KMS-11 (cell line): ENCODE measurements around the gene LHX1.

Source experiments
- H2AFZ ChIP-seq: fragments of 200-600 bp; sonication (generic); 2 replicates; pipeline ENCODE4 v1.6.1; 2016; ENCODE audit warnings: antibody characterized with exemption, mixed run types, low read depth
- H3K27ac ChIP-seq: fragments of 200-600 bp; sonication (generic); 2 replicates; pipeline ENCODE4 v1.6.1; 2016; ENCODE audit warnings: mild to moderate bottlenecking, mixed run types
- H3K27me3 ChIP-seq: fragments of 200-600 bp; sonication (generic); 2 replicates; pipeline ENCODE4 v1.6.1; 2017; ENCODE audit warnings: mild to moderate bottlenecking, low read depth, mixed run types, moderate library complexity; ENCODE audit not compliant: insufficient read depth
- H3K36me3 ChIP-seq: fragments of 200-600 bp; sonication (generic); 2 replicates; pipeline ENCODE4 v1.6.1; 2017; ENCODE audit warnings: mild to moderate bottlenecking, mixed run types; ENCODE audit not compliant: insufficient read depth
- H3K4me1 ChIP-seq: fragments of 200-600 bp; sonication (generic); 2 replicates; pipeline ENCODE4 v1.6.1; 2016; ENCODE audit warnings: mild to moderate bottlenecking, low read depth, mixed run types; ENCODE audit not compliant: poor library complexity, severe bottlenecking
- H3K4me2 ChIP-seq: fragments of 200-600 bp; sonication (generic); 2 replicates; pipeline ENCODE4 v1.7.0; 2016; ENCODE audit warnings: mild to moderate bottlenecking, mixed run types
- H3K4me3 ChIP-seq: fragments of 200-600 bp; sonication (generic); IDR thresholded peaks from 2 replicates; pipeline ENCODE4 v1.6.1; 2017; ENCODE audit warnings: low read depth, low read length, mixed read lengths; ENCODE audit not compliant: insufficient read depth
- H3K79me2 ChIP-seq: fragments of 200-600 bp; sonication (generic); 2 replicates; pipeline ENCODE4 v1.6.1; 2016; ENCODE audit warnings: low read depth, mixed run types; ENCODE audit not compliant: insufficient read depth
- H3K9ac ChIP-seq: fragments of 200-600 bp; sonication (generic); 2 replicates; pipeline ENCODE4 v1.6.1; 2016; ENCODE audit warnings: mild to moderate bottlenecking, mixed run types
- H4K20me1 ChIP-seq: fragments of 200-600 bp; sonication (generic); 2 replicates; pipeline ENCODE4 v1.6.1; 2016; ENCODE audit warnings: mild to moderate bottlenecking, mixed run types; ENCODE audit not compliant: insufficient read depth
- CTCF ChIP-seq: fragments of 200-600 bp; sonication (generic); conservative IDR thresholded peaks from 2 replicates; pipeline ENCODE4 v1.6.1; 2017; ENCODE audit warnings: low read depth, mild to moderate bottlenecking, antibody characterized with exemption, low read length, moderate library complexity, mixed read lengths

Gene LHX1

DNA sequence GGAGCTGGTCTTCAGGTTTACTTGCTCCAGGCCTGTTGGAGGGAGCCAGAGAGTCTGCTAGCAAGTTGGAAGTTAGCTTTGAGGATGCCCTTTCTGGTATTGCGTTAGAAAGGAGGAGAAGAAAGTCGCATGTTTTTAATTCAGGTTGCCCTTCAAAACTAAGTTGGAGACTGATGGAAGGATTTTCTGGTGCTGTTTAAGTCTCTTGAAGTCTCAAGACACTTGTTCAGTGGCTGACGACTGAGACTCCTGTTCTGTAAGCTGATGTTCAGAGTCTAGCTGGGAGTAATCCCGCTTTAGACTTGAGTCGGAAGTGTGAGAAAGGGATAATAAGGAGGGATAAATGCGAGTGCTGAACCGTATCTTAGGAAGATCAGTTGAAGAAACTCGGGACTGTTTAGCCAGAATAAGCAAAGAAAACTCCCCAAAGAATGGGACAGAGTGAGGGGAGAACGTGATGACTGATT, 12.2 kb downstream of the LHX1 start:
- Histone ChIP-seq H3K4me1 (peaks cover 30% of the 10 kb centered on the region), H3K4me3 (no peak overlapping the region), H3K36me3 (peaks cover 7% of the 10 kb centered on the region; the same call in 1 of the 2 replicates), H4K20me1 (no peaks in the 10 kb centered on the region; the same call in 1 of the 2 replicates), H3K9ac (peak overlapping the region; percentile 91), H3K4me2 (peak overlapping the region; percentile 61), H3K27me3 (peaks cover 5% of the 10 kb centered on the region; the same call in 1 of the 2 replicates), H3K27ac (peak overlapping the region; percentile 65), H3K79me2 (peaks cover 34% of the 10 kb centered on the region), H2AFZ (peak overlapping the region; percentile 94)
- TF ChIP-seq CTCF, result no peak

GRCh38 chr17:36950027-36950426, 12.8 kb downstream of the LHX1 start:
- H3K4me1 ChIP-seq, result peaks cover 30% of the 10 kb centered on the region
- H3K4me3 ChIP-seq, result no peak overlapping the region
- peaks cover under 1% of the 10 kb centered on the region; the same call in 1 of the 2 replicates for H3K27me3 ChIP-seq
- no peak overlapping the region for H2AFZ ChIP-seq
- no peaks in the 10 kb centered on the region; the same call in 1 of the 2 replicates for H4K20me1 ChIP-seq
- H3K27ac ChIP-seq, result no peak overlapping the region
- H3K4me2 ChIP-seq, result peak overlapping the region; percentile 61
- H3K36me3 ChIP-seq, result peaks cover 7% of the 10 kb centered on the region; the same call in 1 of the 2 replicates
- H3K79me2 ChIP-seq, result peaks cover 34% of the 10 kb centered on the region
- TF ChIP-seq CTCF, result no peak
- H3K9ac ChIP-seq, result peak overlapping the region; percentile 91; the same call in 1 of the 2 replicates

- H3K27ac ChIP-seq, result no peak overlapping the region
- H3K4me1 ChIP-seq, result peaks cover 30% of the 10 kb centered on the region
- no peaks in the 10 kb centered on the region; the same call in 1 of the 2 replicates for H4K20me1 ChIP-seq
- no peak overlapping the region for H3K9ac ChIP-seq
- peaks cover 7% of the 10 kb centered on the region; the same call in 1 of the 2 replicates for H3K36me3 ChIP-seq
- peaks cover 38% of the 10 kb centered on the region for H3K79me2 ChIP-seq
- H3K4me2 ChIP-seq, result peak overlapping the region; percentile 61; the same call in 1 of the 2 replicates
- no peaks in the 10 kb centered on the region; the same call in 1 of the 2 replicates for H3K27me3 ChIP-seq
- no peak overlapping the region for H3K4me3 ChIP-seq
- no peak overlapping the region for H2AFZ ChIP-seq
- TF ChIP-seq CTCF, result no peak
These were observed 14.0 kb downstream of the LHX1 start for GRCh38 chr17:36951084-36951789.

- H3K79me2 ChIP-seq, result peaks cover 66% of the 10 kb centered on the region; the same call in 1 of the 2 replicates
- H3K27me3 ChIP-seq, result no peaks in the 10 kb centered on the region
- no peak overlapping the region for H3K4me2 ChIP-seq
- TF ChIP-seq CTCF, result no peak
- H3K9ac ChIP-seq, result no peak overlapping the region
- no peak overlapping the region for H3K27ac ChIP-seq
- H3K36me3 ChIP-seq, result no peaks in the 10 kb centered on the region
- no peak overlapping the region for H3K4me3 ChIP-seq
- peaks cover 10% of the 10 kb centered on the region; the same call in 1 of the 2 replicates for H4K20me1 ChIP-seq
- H3K4me1 ChIP-seq, result peaks cover 12% of the 10 kb centered on the region
- H2AFZ ChIP-seq, result no peak overlapping the region
These were observed 34.2 kb downstream of the LHX1 start for GRCh38 chr17:36971508-36971907.
